Testis (tissue), 3 donors: ENCODE data around the gene GPX7. TPM values are rescaled to one million over a fixed set of nuclear protein-coding genes. Genes with fewer than 3 reads are reported as not detected.
A peak's percentile ranks its signal among the peaks of the same experiment; 100 is the strongest.

Source experiments
- DNase-seq: peaks from one replicate; pipeline ENCODE4 v3.0.0-alpha.2; 2019
- H3K27ac ChIP-seq, 2 donors: fragments of 200-600 bp; sonication (generic); one replicate each; pipeline ENCODE4 v1.5.1; 2019
- H3K27me3 ChIP-seq: fragments of 200-600 bp; sonication (generic); one replicate; pipeline ENCODE4 v1.5.1; 2019
- H3K36me3 ChIP-seq: fragments of 200-600 bp; sonication (generic); one replicate; pipeline ENCODE4 v1.5.1; 2017; ENCODE audit warnings: low read depth; ENCODE audit errors: missing control alignments
- H3K4me1 ChIP-seq: fragments of 200-600 bp; sonication (generic); one replicate; pipeline ENCODE4 v1.5.1; 2019
- H3K4me3 ChIP-seq, 2 donors: fragments of 200-600 bp; sonication (generic); one replicate each; pipeline ENCODE4 v1.5.1; 2017 to 2019
- H3K9me3 ChIP-seq: fragments of 200-600 bp; sonication (generic); one replicate; pipeline ENCODE4 v1.5.1; 2017
- CTCF ChIP-seq, 3 experiments: fragments of 450-650 bp in 2 of 3; fragments of 200-600 bp in 1 of 3; sonication (generic) in 1 of 3; IDR thresholded peaks; one replicate each; pipeline ENCODE4 v1.5.1; 2016 to 2019; ENCODE audit warnings: antibody characterized with exemption in 3 of 3, mild to moderate bottlenecking in 2 of 3, moderate library complexity in 1 of 3
- POLR2A ChIP-seq: fragments of 450-650 bp; IDR thresholded peaks from one replicate; pipeline ENCODE4 v1.6.1; 2017; ENCODE audit warnings: antibody characterized with exemption, mild to moderate bottlenecking, moderate library complexity
- WGBS, 2 donors: methylation state at CpG; one replicate each; pipeline ENCODE4 v1.1.5; 2018; 5-methylcytosine and 5-hydroxymethylcytosine counted together
- intact Hi-C: fragments of 100-400 bp; cut with DNase I; formaldehyde crosslinking; loops from one replicate; pipeline ENCODE4 v1.15.1; 2023; ENCODE audit warnings: low total_unique reads
- polyA plus RNA-seq: library from polyadenylated mRNA; stranded (reverse); fragments of 350-450 nt; fragmentation: Illumina TruSeq; extraction: RNeasy Lipid Tissue Mini Kit (QIAGEN cat#74804); gene quantifications from one replicate; pipeline ENCODE4 v1.2.3, GENCODE V29; 2014; ENCODE audit warnings: low read depth, low replicate concordance; ENCODE audit not compliant: insufficient read depth
- total RNA-seq, 2 donors: library from RNA; depleted of rRNA; stranded (reverse); fragments of >200 nt; gene quantifications; one replicate each; pipeline ENCODE4 v1.2.3, GENCODE V29; 2016

GPX7 gene
- total and polyA plus RNA-seq, 3 donors from 2014 or later, result 14.5 to 26.6 (median 23.2) TPM

- no peaks in the 10 kb centered on the region for H3K36me3 ChIP-seq
Observed at GRCh38 chr1:52629325-52629643, 27.1 kb downstream of the GPX7 start.

GRCh38 chr1:52629667-52630066 is 27.5 kb downstream of the GPX7 start:
- TF ChIP-seq POLR2A, result no peak
- TF ChIP-seq CTCF (IDR thresholded peaks at IDR 0.05), result no peak
- Histone ChIP-seq H3K4me3 (no peak overlapping the region), H3K4me1 (peaks cover 13% of the 10 kb centered on the region), H3K27ac (no peak overlapping the region), H3K27me3 (no peaks in the 10 kb centered on the region), H3K9me3 (no peaks in the 10 kb centered on the region), H3K36me3 (no peaks in the 10 kb centered on the region)
- WGBS, 2 donors, result 63 to 84% methylated on average over 2 of the region's 2 CpGs
- intact Hi-C loops, result no loop called here
- no peak for DNase-seq

More at GRCh38 chr1:52629325-52629643, 27.1 kb downstream of the GPX7 start:
- H3K9me3 ChIP-seq, result no peaks in the 10 kb centered on the region
- DNase-seq, result peak; percentile 64
- no peak overlapping the region for H3K4me3 ChIP-seq
- no peaks in the 10 kb centered on the region for H3K27me3 ChIP-seq
- TF ChIP-seq POLR2A (no peak), CTCF (IDR thresholded peaks at IDR 0.05) (no peak)
- H3K4me1 ChIP-seq, result peaks cover 13% of the 10 kb centered on the region
- intact Hi-C loops, result no loop called here
- no peak overlapping the region for H3K27ac ChIP-seq
- 42 to 44% methylated on average over 1 to 7 of the region's 7 CpGs for WGBS, 2 donors

GRCh38 chr1:52631759-52632331 is 29.7 kb downstream of the GPX7 start:
- intact Hi-C loops, result no loop called here
- no peaks in the 10 kb centered on the region for H3K27me3 ChIP-seq
- no peaks in the 10 kb centered on the region for H3K36me3 ChIP-seq
- peaks cover 17% of the 10 kb centered on the region for H3K4me1 ChIP-seq
- no peaks in the 10 kb centered on the region for H3K9me3 ChIP-seq
- DNase-seq, result peak; percentile 46
- H3K4me3 ChIP-seq, result peak overlapping the region in 1 of 2 donors; percentile 49
- no peak for TF ChIP-seq CTCF (IDR thresholded peaks at IDR 0.05)
- TF ChIP-seq POLR2A, result no peak
- H3K27ac ChIP-seq, result peak overlapping the region; percentile 6 to 57
- 15 to 44% methylated on average over 7 to 8 of the region's 8 CpGs for WGBS, 2 donors

- peak within 1 kb of the TSS; percentile 49 to 51 for H3K4me3 ChIP-seq
- TF ChIP-seq CTCF (IDR thresholded peaks at IDR 0.05), result no peak
- TF ChIP-seq POLR2A, result no peak
- H3K36me3 ChIP-seq, result no peaks in the 10 kb centered on the region
- peak; percentile 32 for DNase-seq
- WGBS, 2 donors, result 41 to 42% methylated on average over 22 to 30 of the region's 53 CpGs
- peaks cover 26% of the 10 kb centered on the region for H3K4me1 ChIP-seq
- no peaks in the 10 kb centered on the region for H3K9me3 ChIP-seq
- intact Hi-C loops, result no loop called here
- peak within 1 kb of the TSS; percentile 6 to 57 for H3K27ac ChIP-seq
- H3K27me3 ChIP-seq, result no peaks in the 10 kb centered on the region
Observed at GRCh38 chr1:52632732-52633290, 30.6 kb downstream of the GPX7 start, which contains the start of gene SHISAL2A. TSS of gene SHISAL2A (plus strand) at chr1:52633168. CDS start at chr1:52633494, 326 bp downstream.

- H3K4me1 ChIP-seq, result peaks cover 30% of the 10 kb centered on the region
- H3K27ac ChIP-seq, result no peak overlapping the region
- TF ChIP-seq POLR2A, result no peak
- TF ChIP-seq CTCF (IDR thresholded peaks at IDR 0.05), result no peak
- H3K9me3 ChIP-seq, result no peaks in the 10 kb centered on the region
- H3K36me3 ChIP-seq, result no peaks in the 10 kb centered on the region
- H3K4me3 ChIP-seq, result peak overlapping the region; percentile 49 to 51
- intact Hi-C loops, result no loop called here
- no peak for DNase-seq
- H3K27me3 ChIP-seq, result no peaks in the 10 kb centered on the region
- WGBS, 2 donors, result 26 to 37% methylated on average over 39 to 40 of the region's 52 CpGs
Observed at GRCh38 chr1:52633291-52633754, 31.2 kb downstream of the GPX7 start.
